HG02981 (cell line): ENCODE results near the gene THNSL1.

Experiments used
- ATAC-seq: cut with Tn5 transposase; IDR thresholded peaks from one replicate; pipeline ENCODE4 v1.9.1; 2021; ENCODE audit warnings: mild to moderate bottlenecking, moderate library complexity; ENCODE audit not compliant: unreplicated experiment

The THNSL1 gene

DNA sequence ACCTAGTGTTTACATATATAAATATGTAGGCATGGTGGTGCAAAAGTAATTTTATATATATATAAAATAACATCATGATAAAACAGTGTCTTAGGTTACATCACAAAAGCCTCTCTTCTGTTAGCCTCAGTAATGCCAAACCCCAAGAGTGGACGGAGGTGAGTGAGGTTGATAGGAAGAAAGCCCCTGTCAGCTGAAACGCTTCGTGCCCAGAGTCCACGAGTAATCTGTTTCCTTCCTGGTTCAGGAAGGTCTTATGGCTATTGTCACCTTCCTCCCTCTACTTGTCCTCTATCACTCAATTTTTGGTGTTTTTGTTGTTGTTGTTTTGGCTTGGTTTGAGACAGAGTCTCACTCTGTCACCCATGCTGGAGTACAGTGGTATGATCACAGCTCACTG, 41.5 kb downstream of the THNSL1 start:
- no peak for ATAC-seq

- ATAC-seq = no peak
These were observed 43.6 kb downstream of the THNSL1 start for GRCh38 chr10:25059990-25060389.

GRCh38 chr10:25061125-25061524, 44.7 kb downstream of the THNSL1 start:
- ATAC-seq = no peak

GRCh38 chr10:25061711-25062449, 45.5 kb downstream of the THNSL1 start:
- no peak for ATAC-seq

DNA sequence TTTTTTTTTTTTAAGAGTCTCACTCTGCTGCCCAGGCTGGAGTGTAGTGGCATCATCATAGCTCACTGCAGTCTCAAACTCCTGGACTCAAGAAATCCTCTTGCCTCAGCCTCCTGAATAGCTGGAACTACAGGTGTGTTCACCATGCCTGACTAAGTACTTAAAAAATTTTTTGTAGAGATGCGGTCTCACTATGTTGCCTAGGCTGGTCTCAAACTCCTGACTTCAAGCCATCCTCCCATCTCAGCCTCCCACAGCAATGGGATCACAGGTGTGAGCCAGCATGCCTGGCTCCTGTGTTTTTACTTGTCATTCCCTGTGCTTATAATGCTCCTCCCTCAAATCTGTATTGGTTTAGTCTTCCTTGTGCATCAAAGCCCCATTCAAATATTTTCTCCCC, 46.7 kb downstream of the THNSL1 start:
- no peak for ATAC-seq

DNA sequence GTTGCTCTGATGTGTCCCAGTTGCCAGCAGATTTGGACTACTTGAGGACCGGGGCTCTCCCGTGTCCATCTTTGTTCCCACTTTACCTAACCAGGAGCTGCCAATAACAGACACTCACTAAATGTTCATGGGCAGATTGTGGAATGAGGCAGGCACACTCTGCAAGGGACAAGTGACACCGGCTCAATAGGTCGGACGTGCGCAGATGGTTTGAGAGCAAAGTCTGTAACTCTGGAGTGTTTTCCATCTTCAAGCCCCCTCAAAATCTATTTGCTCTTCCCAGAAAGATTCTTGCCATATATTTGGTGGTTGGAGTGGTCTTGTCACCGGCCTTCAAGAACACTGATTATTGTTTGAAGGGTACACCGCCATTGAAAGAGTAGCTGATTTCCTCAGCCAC, 47.2 kb downstream of the THNSL1 start:
- no peak for ATAC-seq

GRCh38 chr10:25064401-25064800, 48.0 kb downstream of the THNSL1 start:
- ATAC-seq = no peak

DNA sequence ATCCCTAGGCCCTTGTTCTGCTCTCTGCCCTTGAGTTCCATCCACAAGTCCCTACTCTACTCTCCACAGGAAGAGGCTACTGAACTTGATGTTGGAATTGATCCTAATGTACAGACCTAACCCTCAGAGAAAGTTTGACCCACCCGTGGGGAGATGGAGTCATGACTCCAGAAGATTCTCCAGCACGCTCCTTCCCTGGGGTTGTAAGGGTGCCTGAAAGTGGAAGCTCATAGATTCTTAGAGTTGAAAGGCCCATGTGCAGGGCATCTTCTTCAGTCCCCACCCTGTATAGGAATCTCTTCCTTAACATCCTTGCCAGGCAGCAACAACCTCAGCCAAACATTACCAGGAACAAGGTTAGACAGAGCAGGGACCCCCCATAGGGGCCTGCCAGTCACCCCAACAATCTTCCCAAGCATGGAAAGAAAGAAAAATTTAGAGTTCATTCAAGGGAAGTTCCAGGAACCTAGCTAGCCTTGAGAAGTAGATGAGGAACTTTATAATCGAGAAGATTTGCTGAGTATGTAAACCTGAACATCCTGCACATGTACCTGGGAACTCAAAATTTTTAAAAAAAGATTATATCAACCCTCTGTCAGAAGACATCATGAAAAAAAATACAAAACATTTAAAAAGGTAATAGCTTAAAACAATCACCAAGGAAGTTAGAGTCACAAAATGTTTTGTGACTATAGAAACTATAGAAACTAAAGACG, 49.5 kb downstream of the THNSL1 start:
- no peak for ATAC-seq

DNA sequence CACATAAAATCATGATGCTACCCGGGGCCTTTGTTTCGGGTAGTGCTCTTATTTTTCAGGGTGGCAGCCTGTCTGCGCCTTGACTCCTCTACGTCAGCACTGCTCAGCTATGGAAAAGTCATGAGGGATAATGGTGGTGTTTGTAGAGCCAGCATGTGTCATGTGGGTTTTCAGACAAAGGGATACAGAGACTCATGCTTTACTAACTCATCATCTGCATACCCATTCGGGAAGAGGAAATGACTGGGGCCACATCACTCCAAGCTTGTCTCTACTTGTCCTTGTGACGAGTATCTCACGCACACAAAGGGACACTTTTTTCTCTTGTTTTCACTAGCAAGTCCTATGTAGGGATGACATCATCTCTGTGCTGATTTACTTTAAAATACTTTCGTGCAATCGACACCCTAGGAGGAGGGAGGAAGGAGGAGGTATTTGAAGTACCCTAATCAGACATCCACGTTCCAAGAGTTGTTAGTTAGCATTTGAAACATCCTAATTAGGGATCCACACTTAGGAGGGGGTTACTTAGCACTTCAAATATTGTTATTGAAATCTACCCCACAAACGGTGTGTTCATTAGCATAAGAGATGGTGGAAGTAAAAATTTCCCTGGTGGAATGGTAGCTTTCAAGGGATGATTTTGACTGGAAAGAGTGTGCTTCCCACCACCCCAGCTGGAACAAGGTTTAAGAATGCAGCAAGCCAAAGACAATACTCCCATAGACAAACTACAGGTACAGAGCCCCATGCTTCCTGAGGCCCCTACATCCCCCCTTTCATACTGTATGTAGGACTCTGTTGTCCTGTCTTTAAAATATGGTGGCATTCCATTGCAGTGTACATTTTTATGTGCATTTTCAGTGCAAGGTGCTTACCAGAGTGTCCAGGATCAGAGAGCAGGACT, 52.0 kb downstream of the THNSL1 start:
- ATAC-seq = no peak

DNA sequence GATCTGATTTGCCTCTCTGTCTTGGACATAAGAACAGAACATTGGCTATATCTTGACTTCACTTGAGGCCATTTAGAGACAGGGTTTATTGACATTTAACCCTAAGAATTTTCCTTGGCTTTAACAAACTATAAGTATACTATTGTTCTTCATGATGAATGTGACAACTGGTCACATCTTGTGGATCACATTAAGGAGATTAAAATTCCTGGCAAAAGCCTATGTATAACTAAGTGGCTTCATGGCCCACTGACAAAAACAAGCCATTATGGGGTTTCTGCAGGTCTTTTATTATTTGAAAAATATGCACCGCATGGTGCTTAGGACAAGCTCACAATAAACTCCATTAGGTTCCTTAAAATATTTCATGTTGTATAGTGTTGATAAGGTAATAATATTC, 54.8 kb downstream of the THNSL1 start:
- no peak for ATAC-seq

- no peak for ATAC-seq
These were observed 56.4 kb downstream of the THNSL1 start for GRCh38 chr10:25072786-25073185.

GRCh38 chr10:25075825-25076224, 59.4 kb downstream of the THNSL1 start:
- ATAC-seq = no peak
